ENCODE results near the gene KDM4B. TPM values are rescaled to one million over a fixed set of nuclear protein-coding genes. Genes with fewer than 3 reads are reported as not detected.

The KDM4B gene
- total and polyA plus RNA-seq, 9 of the 15 experiments (the other 6 are each of a cell fraction or from before 2014, with no cell fraction given) = 0.21 to 29.9 (median 7.3) TPM

GRCh38 chr19:5048091-5048726, 79.3 kb downstream of the KDM4B start (continued):
- no peak for TF ChIP-seq SP1 (CRISPR knock-in tag; IDR thresholded peaks at IDR 0.05)
- 0 out of 2 replicates have a peak, but pooled peaks have one; percentile 17 for TF ChIP-seq RBFOX2 (IDR thresholded peaks at IDR 0.05; ENCODE audit: low read depth, low read length)
- TF ChIP-seq RB1 (IDR thresholded peaks at IDR 0.05; ENCODE audit: low read depth) = peak; percentile 91
- peak; percentile 68 to 90 for TF ChIP-seq RAD21 (CRISPR knock-in tag; conservative IDR thresholded peaks at IDR 0.05 in 1 of 2, IDR thresholded peaks at IDR 0.05 in 1 of 2)
- TF ChIP-seq ZNF232 (CRISPR knock-in tag; IDR thresholded peaks at IDR 0.05) = no peak
- peak; percentile 62; the same call in 1 of the 2 replicates for TF ChIP-seq MYNN (IDR thresholded peaks at IDR 0.05)
- TF ChIP-seq MYNN (CRISPR knock-in tag; IDR thresholded peaks at IDR 0.05) = no peak
- TF ChIP-seq HNRNPL (IDR thresholded peaks at IDR 0.05; ENCODE audit: low read depth, low read length) = peak; percentile 68; the same call in 1 of the 2 replicates
- peak; percentile 92 for TF ChIP-seq SMC3 (conservative IDR thresholded peaks at IDR 0.05; ENCODE audit: insufficient read depth, low read depth, low read length)
- TF ChIP-seq REST (IDR thresholded peaks at IDR 0.05; ENCODE audit: borderline replicate concordance) = peak; percentile 68
- no peak for TF ChIP-seq REST (CRISPR knock-in tag; IDR thresholded peaks at IDR 0.05; ENCODE audit: low read depth)
- 0 out of 4 replicates have a peak, but pooled peaks of 1 of the 2 experiments have one; percentile 43 for TF ChIP-seq MNT (conservative IDR thresholded peaks at IDR 0.05)
- peak; percentile 20 to 45; a peak in 2 of 4 replicates for TF ChIP-seq NRF1 (conservative IDR thresholded peaks at IDR 0.05 in 1 of 2, IDR thresholded peaks at IDR 0.05 in 1 of 2)
- no peak for TF ChIP-seq NFXL1 (CRISPR knock-in tag; IDR thresholded peaks at IDR 0.05)
- no peak for TF ChIP-seq TCF15 (CRISPR knock-in tag; IDR thresholded peaks at IDR 0.05)
- TF ChIP-seq CTBP1 (IDR thresholded peaks at IDR 0.05; ENCODE audit: borderline replicate concordance) = peak; percentile 51; the same call in 1 of the 2 replicates
- peak; percentile 48 for TF ChIP-seq POLR2G (IDR thresholded peaks at IDR 0.05; ENCODE audit: low read depth, low read length)
